GM23338 (cell line): ENCODE measurements around the gene RPH3AL. TPM values are rescaled to one million over a fixed set of nuclear protein-coding genes. Genes with fewer than 3 reads are reported as not detected.

Experiments
- ATAC-seq: fragments of 200-7000 bp; cut with Tn5 transposase; 3 replicates; pipeline ENCODE4 v1.9.1; 2020
- DNase-seq: peaks from one replicate; pipeline ENCODE4 v3.0.0-alpha.2; 2015; ENCODE audit warnings: low spot score
- H2AFZ ChIP-seq: fragments of 200-600 bp; sonication (generic); 2 replicates; pipeline ENCODE4 v1.8.0; 2016; ENCODE audit warnings: antibody characterized with exemption, mild to moderate bottlenecking, moderate library complexity
- H3F3A ChIP-seq: fragments of 200-600 bp; sonication (generic); replicated peaks from 2 replicates; pipeline ENCODE4 v1.8.0; 2017; ENCODE audit warnings: antibody characterized with exemption, mixed run types, low read depth
- H3K27ac ChIP-seq: fragments of 200-600 bp; sonication (generic); 2 replicates; pipeline ENCODE4 v1.6.1; 2016; ENCODE audit warnings: low read depth
- H3K27me3 ChIP-seq: fragments of 200-600 bp; sonication (generic); 2 replicates; pipeline ENCODE4 v1.8.0; 2016; ENCODE audit warnings: mild to moderate bottlenecking, mixed run types, moderate library complexity; ENCODE audit not compliant: insufficient read depth
- H3K36me3 ChIP-seq: fragments of 200-600 bp; sonication (generic); 2 replicates; pipeline ENCODE4 v1.8.0; 2016; ENCODE audit warnings: mild to moderate bottlenecking; ENCODE audit not compliant: insufficient read depth
- H3K4me1 ChIP-seq: fragments of 200-600 bp; sonication (generic); 2 replicates; pipeline ENCODE4 v1.8.0; 2016; ENCODE audit warnings: mild to moderate bottlenecking, moderate library complexity; ENCODE audit not compliant: insufficient read depth
- H3K4me2 ChIP-seq: fragments of 200-600 bp; sonication (generic); 2 replicates; pipeline ENCODE4 v1.7.1; 2017; ENCODE audit warnings: mixed run types
- H3K4me3 ChIP-seq: fragments of 200-600 bp; sonication (generic); 2 replicates; pipeline ENCODE4 v1.6.1; 2016; ENCODE audit warnings: mixed run types
- H3K79me2 ChIP-seq: fragments of 200-600 bp; sonication (generic); replicated peaks from 2 replicates; pipeline ENCODE4 v1.8.0; 2017; ENCODE audit warnings: mild to moderate bottlenecking; ENCODE audit not compliant: insufficient read depth
- H3K9me2 ChIP-seq: fragments of 200-600 bp; sonication (generic); 2 replicates; pipeline ENCODE4 v1.8.0; 2017; ENCODE audit not compliant: insufficient read depth
- H4K20me1 ChIP-seq: fragments of 200-600 bp; sonication (generic); replicated peaks from 2 replicates; pipeline ENCODE4 v1.8.0; 2017; ENCODE audit warnings: mild to moderate bottlenecking; ENCODE audit not compliant: insufficient read depth
- H3K27ac Mint-ChIP-seq: 2 replicates; pipeline ENCODE4 v1.8.0; 2020; ENCODE audit warnings: inconsistent platforms, mild to moderate bottlenecking, moderate library complexity, mixed read lengths
- H3K27me3 Mint-ChIP-seq: 3 replicates; pipeline ENCODE4 v1.8.0; 2022; ENCODE audit warnings: low read depth, mild to moderate bottlenecking, moderate library complexity, mixed read lengths, inconsistent platforms; ENCODE audit not compliant: insufficient read depth, poor library complexity
- H3K36me3 Mint-ChIP-seq: 3 replicates; pipeline ENCODE4 v1.8.0; 2021; ENCODE audit warnings: low read depth, mild to moderate bottlenecking, inconsistent platforms, moderate library complexity, mixed read lengths
- H3K4me1 Mint-ChIP-seq: 3 replicates; pipeline ENCODE4 v1.8.0; 2020; ENCODE audit warnings: mild to moderate bottlenecking, inconsistent platforms, mixed read lengths
- H3K4me3 Mint-ChIP-seq: 3 replicates; pipeline ENCODE4 v1.8.0; 2021; ENCODE audit warnings: moderate library complexity, mild to moderate bottlenecking, inconsistent platforms, mixed read lengths
- H3K9me3 Mint-ChIP-seq: 3 replicates; pipeline ENCODE4 v1.8.0; 2020; ENCODE audit warnings: moderate library complexity, mild to moderate bottlenecking, inconsistent platforms, mixed read lengths
- CREB1 ChIP-seq: fragments of 250-450 bp; sonication (Bioruptor Pico); IDR thresholded peaks from 2 replicates; pipeline ENCODE4 v1.5.0; 2020; ENCODE audit warnings: low read depth, mild to moderate bottlenecking, moderate library complexity
- EZH2 ChIP-seq: fragments of 200-600 bp; sonication (generic); IDR thresholded peaks from one replicate; pipeline ENCODE4 v1.8.0; 2017; ENCODE audit warnings: antibody characterized with exemption, mild to moderate bottlenecking, low read depth; ENCODE audit not compliant: unreplicated experiment
- JUNB ChIP-seq: IDR thresholded peaks from one replicate; pipeline ENCODE4 v1.6.1; 2016; ENCODE audit warnings: antibody characterized with exemption; ENCODE audit not compliant: unreplicated experiment
- NANOG ChIP-seq: IDR thresholded peaks from 2 replicates; pipeline ENCODE4 v1.6.1; 2016; ENCODE audit warnings: antibody characterized with exemption, borderline replicate concordance
- POLR2AphosphoS5 ChIP-seq: IDR thresholded peaks from 2 replicates; pipeline ENCODE4 v1.6.1; 2016; ENCODE audit warnings: antibody characterized with exemption, low read depth
- STAT1 ChIP-seq: IDR thresholded peaks from one replicate; pipeline ENCODE4 v1.6.1; 2016; ENCODE audit warnings: antibody characterized with exemption; ENCODE audit not compliant: unreplicated experiment
- ZNF114 ChIP-seq: fragments of 250-450 bp; sonication (Bioruptor Pico); IDR thresholded peaks from 2 replicates; pipeline ENCODE4 v1.5.0; 2020; ENCODE audit warnings: mild to moderate bottlenecking, moderate library complexity
- ZNF331 ChIP-seq: fragments of 250-450 bp; sonication (Bioruptor Pico); IDR thresholded peaks from 2 replicates; pipeline ENCODE4 v1.5.0; 2020; ENCODE audit warnings: low read depth, mild to moderate bottlenecking, moderate library complexity
- polyA plus RNA-seq: library from polyadenylated mRNA; unstranded; fragments of >200 nt; fragmentation: Nextera tagmentation; extraction: Ambion mirVana; gene quantifications from 2 replicates; pipeline ENCODE4 v1.2.1, GENCODE V29; 2016
- total RNA-seq: library from RNA; depleted of rRNA; stranded (reverse); fragments of >200 nt; shearing (Covaris generic); gene quantifications from 2 replicates; pipeline ENCODE4 v1.2.3, GENCODE V29; 2014
- TF ChIP-seq, protein P1 (sequence below): IDR thresholded peaks from one replicate; pipeline ENCODE4 v1.6.1; 2018; ENCODE audit warnings: antibody characterized with exemption; ENCODE audit not compliant: unreplicated experiment
- TF ChIP-seq, protein P2 (sequence below): fragments of 250-450 bp; sonication (Bioruptor Pico); IDR thresholded peaks from 2 replicates; pipeline ENCODE4 v1.5.0; 2020; ENCODE audit warnings: mild to moderate bottlenecking, moderate library complexity

RPH3AL gene
- total and polyA plus RNA-seq, 2 experiments from 2014 or later: 2.7 to 6.3 TPM

DNA sequence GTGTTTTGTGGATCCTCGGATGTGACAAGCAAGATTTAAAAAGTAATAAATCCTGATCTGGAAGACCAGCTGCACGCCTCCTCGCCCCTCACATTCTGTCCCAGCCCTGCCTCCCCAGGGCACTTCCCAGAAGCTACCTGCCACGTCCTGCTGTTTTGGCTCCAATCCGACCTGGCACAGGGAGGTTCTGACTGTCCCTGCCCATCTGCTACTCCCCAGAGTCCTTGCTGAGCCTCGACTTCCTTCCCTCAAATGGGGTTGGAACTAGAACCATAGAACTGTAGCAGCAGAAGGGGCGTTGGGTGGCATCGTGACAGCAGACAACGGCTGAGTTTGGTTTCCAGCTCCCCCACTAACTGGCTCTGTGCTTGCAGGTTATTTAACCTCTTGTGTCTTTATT is 71.7 kb downstream of the RPH3AL start (continued):
- TF ChIP-seq, protein P1, sequence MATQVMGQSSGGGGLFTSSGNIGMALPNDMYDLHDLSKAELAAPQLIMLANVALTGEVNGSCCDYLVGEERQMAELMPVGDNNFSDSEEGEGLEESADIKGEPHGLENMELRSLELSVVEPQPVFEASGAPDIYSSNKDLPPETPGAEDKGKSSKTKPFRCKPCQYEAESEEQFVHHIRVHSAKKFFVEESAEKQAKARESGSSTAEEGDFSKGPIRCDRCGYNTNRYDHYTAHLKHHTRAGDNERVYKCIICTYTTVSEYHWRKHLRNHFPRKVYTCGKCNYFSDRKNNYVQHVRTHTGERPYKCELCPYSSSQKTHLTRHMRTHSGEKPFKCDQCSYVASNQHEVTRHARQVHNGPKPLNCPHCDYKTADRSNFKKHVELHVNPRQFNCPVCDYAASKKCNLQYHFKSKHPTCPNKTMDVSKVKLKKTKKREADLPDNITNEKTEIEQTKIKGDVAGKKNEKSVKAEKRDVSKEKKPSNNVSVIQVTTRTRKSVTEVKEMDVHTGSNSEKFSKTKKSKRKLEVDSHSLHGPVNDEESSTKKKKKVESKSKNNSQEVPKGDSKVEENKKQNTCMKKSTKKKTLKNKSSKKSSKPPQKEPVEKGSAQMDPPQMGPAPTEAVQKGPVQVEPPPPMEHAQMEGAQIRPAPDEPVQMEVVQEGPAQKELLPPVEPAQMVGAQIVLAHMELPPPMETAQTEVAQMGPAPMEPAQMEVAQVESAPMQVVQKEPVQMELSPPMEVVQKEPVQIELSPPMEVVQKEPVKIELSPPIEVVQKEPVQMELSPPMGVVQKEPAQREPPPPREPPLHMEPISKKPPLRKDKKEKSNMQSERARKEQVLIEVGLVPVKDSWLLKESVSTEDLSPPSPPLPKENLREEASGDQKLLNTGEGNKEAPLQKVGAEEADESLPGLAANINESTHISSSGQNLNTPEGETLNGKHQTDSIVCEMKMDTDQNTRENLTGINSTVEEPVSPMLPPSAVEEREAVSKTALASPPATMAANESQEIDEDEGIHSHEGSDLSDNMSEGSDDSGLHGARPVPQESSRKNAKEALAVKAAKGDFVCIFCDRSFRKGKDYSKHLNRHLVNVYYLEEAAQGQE: no peak
- TF ChIP-seq, protein P2, sequence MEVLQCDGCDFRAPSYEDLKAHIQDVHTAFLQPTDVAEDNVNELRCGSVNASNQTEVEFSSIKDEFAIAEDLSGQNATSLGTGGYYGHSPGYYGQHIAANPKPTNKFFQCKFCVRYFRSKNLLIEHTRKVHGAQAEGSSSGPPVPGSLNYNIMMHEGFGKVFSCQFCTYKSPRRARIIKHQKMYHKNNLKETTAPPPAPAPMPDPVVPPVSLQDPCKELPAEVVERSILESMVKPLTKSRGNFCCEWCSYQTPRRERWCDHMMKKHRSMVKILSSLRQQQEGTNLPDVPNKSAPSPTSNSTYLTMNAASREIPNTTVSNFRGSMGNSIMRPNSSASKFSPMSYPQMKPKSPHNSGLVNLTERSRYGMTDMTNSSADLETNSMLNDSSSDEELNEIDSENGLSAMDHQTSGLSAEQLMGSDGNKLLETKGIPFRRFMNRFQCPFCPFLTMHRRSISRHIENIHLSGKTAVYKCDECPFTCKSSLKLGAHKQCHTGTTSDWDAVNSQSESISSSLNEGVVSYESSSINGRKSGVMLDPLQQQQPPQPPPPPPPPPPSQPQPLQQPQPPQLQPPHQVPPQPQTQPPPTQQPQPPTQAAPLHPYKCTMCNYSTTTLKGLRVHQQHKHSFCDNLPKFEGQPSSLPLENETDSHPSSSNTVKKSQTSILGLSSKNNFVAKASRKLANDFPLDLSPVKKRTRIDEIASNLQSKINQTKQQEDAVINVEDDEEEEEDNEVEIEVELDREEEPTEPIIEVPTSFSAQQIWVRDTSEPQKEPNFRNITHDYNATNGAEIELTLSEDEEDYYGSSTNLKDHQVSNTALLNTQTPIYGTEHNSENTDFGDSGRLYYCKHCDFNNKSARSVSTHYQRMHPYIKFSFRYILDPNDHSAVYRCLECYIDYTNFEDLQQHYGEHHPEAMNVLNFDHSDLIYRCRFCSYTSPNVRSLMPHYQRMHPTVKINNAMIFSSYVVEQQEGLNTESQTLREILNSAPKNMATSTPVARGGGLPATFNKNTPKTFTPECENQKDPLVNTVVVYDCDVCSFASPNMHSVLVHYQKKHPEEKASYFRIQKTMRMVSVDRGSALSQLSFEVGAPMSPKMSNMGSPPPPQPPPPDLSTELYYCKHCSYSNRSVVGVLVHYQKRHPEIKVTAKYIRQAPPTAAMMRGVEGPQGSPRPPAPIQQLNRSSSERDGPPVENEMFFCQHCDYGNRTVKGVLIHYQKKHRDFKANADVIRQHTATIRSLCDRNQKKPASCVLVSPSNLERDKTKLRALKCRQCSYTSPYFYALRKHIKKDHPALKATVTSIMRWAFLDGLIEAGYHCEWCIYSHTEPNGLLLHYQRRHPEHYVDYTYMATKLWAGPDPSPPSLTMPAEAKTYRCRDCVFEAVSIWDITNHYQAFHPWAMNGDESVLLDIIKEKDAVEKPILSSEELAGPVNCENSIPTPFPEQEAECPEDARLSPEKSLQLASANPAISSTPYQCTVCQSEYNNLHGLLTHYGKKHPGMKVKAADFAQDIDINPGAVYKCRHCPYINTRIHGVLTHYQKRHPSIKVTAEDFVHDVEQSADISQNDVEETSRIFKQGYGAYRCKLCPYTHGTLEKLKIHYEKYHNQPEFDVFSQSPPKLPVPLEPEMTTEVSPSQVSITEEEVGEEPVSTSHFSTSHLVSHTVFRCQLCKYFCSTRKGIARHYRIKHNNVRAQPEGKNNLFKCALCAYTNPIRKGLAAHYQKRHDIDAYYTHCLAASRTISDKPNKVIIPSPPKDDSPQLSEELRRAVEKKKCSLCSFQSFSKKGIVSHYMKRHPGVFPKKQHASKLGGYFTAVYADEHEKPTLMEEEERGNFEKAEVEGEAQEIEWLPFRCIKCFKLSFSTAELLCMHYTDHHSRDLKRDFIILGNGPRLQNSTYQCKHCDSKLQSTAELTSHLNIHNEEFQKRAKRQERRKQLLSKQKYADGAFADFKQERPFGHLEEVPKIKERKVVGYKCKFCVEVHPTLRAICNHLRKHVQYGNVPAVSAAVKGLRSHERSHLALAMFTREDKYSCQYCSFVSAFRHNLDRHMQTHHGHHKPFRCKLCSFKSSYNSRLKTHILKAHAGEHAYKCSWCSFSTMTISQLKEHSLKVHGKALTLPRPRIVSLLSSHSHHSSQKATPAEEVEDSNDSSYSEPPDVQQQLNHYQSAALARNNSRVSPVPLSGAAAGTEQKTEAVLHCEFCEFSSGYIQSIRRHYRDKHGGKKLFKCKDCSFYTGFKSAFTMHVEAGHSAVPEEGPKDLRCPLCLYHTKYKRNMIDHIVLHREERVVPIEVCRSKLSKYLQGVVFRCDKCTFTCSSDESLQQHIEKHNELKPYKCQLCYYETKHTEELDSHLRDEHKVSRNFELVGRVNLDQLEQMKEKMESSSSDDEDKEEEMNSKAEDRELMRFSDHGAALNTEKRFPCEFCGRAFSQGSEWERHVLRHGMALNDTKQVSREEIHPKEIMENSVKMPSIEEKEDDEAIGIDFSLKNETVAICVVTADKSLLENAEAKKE: no peak
- TF ChIP-seq STAT1: no peak
- no peak for TF ChIP-seq ZNF331 (CRISPR knock-in tag)
- no peak for TF ChIP-seq ZNF114 (CRISPR knock-in tag)

- no peak overlapping the region for H3K27ac ChIP-seq
- Mint-ChIP-seq H3K36me3 (no peaks in the 10 kb centered on the region; the same call in 1 of the 3 replicates), H3K4me3 (no peak overlapping the region), H3K9me3 (peaks cover 10% of the 10 kb centered on the region), H3K4me1 (peaks cover 3% of the 10 kb centered on the region; the same call in 1 of the 3 replicates), H3K27me3 (peaks cover 8% of the 10 kb centered on the region), H3K27ac (no peak overlapping the region)
- H3K9me2 ChIP-seq: peaks cover 5% of the 10 kb centered on the region; the same call in 1 of the 2 replicates
- no peaks in the 10 kb centered on the region for H4K20me1 ChIP-seq
- H3K27me3 ChIP-seq: no peaks in the 10 kb centered on the region
- H2AFZ ChIP-seq: no peak overlapping the region
- H3K4me1 ChIP-seq: no peaks in the 10 kb centered on the region
- no peak overlapping the region for H3K4me3 ChIP-seq
- H3K79me2 ChIP-seq: no peaks in the 10 kb centered on the region
- no peaks in the 10 kb centered on the region for H3F3A ChIP-seq
- DNase-seq: no peak
- H3K36me3 ChIP-seq: no peaks in the 10 kb centered on the region
- H3K4me2 ChIP-seq: no peak overlapping the region
- no peak for ATAC-seq
- TF ChIP-seq JUNB (no peak), STAT1 (no peak), POLR2AphosphoS5 (no peak), EZH2 (no peak), ZNF331 (CRISPR knock-in tag) (no peak), NANOG (no peak), CREB1 (CRISPR knock-in tag) (no peak), ZNF114 (CRISPR knock-in tag) (no peak)
Measured at GRCh38 chr17:280216-280615, 72.4 kb downstream of the RPH3AL start.
